Right forelimb (tissue), 1 donor: ENCODE data around the gene DENND1A.
"Not testable (repeated sequence)": the region's sequence is repeated elsewhere in the genome, so short reads cannot be mapped to it uniquely, and the experiment has no call there.

Experiments
- DNase-seq: peaks from one replicate; pipeline ENCODE4 v3.0.0-alpha.2; 2018

Gene DENND1A

GRCh38 chr9:123763910-123764588 lies 165.9 kb downstream of the DENND1A start:
- DNase-seq, result no peak

DNA sequence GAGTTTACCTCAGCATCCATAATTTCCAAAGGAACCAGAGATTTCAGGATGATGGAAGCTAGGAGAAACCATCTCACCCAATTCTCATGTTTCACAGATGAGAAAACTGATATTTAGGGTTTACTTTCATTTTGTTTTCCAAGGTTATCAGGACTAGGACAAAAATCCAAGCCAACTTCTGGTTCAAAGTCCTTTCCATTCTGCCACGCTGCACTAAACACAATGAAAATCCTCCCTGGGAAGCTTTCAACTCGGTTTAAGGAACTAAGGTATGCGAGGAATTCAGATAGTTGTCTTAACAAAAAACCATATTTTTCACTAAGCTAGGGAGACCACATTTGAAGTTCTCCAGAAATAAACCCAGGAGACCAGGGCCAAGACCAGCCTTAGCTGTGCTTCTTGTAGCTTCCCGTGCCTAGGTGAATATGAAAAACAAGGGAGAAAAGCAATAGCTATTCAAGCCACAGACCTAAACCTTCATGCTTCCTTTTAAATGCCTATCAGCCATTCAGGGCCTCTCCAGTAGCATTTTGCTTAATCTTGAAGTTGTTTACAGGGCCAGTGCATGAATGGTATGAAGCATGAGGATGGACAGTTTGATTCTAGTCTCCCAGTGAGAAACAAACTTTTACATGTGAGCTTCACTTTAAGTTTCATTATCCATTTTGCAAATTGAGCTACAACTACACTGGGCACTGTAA lies 167.9 kb downstream of the DENND1A start:
- DNase-seq, result no peak

GRCh38 chr9:123757960-123758359 lies 172.0 kb downstream of the DENND1A start:
- no peak for DNase-seq

- no peak for DNase-seq
These were observed 172.4 kb downstream of the DENND1A start for GRCh38 chr9:123757547-123757946.

- DNase-seq, result no peak
These were observed 173.3 kb downstream of the DENND1A start for GRCh38 chr9:123756484-123757106.

- DNase-seq, result no peak
These were observed 176.2 kb downstream of the DENND1A start for GRCh38 chr9:123753669-123754258.

GRCh38 chr9:123753016-123753415 lies 176.9 kb downstream of the DENND1A start:
- no peak for DNase-seq

GRCh38 chr9:123749580-123750202 lies 180.2 kb downstream of the DENND1A start:
- no peak for DNase-seq

DNA sequence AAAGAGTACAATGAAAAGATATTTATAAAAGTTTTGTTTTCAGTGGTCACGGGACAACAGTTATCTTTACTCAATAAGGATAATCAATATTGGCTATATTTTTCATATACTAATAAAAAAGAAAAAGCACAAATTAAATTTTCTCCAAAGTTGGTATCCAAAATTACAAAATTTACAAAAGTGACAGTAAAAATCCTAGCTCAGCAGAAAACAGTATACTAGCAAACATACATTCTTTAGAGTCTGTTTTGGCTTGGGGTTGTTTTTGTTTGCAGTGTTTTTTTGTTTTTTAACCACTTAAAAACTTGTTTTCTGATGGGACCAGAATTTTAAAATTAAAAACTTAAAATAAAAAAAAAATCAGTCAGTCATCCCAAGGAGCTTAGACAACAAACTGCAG lies 183.2 kb downstream of the DENND1A start:
- no peak for DNase-seq

DNA sequence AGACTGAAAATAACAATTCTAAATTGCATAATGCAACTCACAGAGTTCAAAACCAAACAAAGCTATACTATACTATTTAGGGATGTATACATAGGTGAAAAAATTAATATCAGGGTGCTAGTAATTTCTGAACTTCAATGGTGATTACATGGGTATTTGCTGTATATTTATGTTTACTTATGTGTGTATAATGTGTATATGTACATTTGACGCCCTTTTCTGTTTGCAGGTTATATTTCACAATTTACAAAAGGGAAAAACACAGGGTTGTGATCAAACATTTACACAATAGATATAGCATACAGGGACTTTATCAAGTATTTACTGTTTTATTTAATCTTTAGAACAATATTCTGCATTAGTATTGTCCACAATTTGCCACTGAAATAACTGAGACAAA lies 184.0 kb downstream of the DENND1A start:
- DNase-seq, result no peak

GRCh38 chr9:123745451-123745850 lies 184.5 kb downstream of the DENND1A start:
- no peak for DNase-seq

DNA sequence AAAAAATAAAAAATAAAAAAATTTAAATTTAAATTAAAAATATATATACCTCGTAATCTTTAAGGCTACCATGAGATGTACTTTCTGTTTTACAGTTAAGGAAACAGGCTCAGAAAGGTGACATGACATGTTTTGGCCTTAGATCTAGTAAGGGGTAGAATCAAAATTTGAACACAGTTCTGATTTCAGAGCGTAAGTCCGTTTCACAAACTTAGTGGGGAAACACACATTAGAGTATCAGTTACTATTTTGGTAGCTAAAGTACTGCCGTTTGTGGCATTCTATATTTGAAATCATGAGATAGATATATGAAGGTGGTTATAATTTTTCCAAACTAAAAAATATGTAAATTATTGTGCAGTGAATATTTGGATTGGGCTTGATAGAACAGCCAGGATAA lies 186.2 kb downstream of the DENND1A start:
- DNase-seq, result no peak

DNA sequence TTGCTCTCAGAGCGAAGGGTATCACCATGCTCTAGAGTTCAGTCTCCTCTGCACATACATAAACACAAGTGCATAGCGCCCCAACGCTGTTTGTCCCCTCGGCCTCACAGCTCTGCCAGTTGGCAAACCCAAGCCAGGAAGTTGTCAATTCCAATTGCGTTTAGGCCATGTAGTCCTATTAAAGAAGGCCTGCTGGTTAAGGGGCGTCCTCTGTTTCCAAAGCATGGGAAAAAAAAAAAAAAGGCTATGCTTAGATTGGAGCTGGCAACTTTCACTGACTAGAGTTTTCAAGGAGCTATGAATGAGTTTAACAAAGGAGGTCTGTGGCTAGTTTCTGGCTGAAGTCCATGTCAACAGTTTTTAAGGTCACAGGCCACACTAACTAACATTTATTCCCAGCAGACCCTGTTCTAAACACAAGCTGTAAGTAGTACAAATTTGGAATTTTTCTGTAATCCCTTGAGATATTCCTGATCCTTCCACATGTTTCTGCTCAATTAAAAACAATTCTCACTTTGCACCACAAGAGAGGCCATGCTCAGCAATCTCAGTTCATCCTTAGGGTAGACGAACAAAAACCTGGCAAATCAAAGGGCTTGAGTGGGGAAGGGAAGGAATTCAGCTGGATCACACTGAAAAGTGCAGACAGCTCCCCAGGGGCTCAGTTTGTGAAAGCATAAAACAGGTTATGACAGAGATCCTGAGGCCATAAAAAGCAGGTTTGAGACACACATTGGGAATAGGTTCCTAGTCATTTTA lies 187.7 kb downstream of the DENND1A start:
- no peak for DNase-seq

- no peak for DNase-seq
These were observed 188.7 kb downstream of the DENND1A start for GRCh38 chr9:123741214-123741613.

DNA sequence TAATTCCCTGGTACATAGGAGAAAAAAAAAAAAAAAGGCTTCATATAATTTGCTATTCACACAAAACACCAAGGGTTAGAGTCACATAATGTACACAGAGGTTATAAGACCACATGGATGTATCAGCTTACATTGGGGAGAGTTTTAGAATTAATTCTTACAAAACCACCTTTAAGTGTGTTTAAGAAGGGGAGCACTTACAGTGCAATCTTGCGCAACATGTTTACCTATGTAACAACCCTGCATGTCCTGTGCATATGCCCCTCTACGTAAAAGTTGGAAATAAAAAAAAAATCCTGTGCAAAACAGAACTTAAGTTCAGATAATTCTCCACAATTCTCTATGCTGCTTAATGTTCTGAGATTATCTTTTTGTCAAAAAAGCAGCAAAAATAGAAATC lies 190.0 kb downstream of the DENND1A start:
- DNase-seq, result no peak

DNA sequence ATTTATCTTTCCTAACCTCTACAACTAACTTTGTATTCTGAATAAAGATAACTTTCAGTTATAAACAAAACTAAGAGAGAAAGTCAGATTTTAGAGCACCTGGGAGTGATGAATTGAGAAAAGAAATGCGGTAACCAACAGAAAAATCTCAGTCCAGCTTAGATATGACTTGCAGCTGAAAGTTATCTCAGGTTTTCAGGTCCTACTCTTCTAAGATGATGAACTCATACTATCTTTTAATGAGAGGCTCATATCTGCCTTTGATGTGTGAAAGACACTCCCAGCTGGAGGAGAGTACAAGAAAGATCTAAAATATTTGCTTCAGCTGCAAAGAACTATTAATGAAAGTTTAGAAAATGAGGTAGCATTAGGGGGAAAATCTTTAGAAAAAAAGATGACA lies 190.5 kb downstream of the DENND1A start:
- no peak for DNase-seq

GRCh38 chr9:123738648-123739047 lies 191.3 kb downstream of the DENND1A start:
- no peak for DNase-seq

DNA sequence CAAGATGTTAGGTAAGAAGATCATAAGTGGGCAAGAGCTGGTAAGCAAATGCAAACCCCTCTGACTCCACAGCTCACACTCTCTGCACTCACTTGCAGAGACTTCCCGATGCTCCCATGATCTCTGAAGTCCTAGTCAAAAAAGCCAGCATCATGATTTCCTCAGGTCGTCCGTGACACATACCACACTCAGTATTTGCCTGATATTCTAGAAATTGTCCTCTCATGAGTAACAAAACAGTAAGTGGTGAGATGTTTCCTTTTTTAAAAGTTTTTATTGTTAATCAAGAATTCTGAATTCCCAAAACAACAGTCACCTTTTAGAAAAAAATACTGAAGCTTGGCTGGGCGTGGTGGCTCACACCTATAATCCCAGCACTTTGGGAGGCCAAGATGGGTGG lies 194.6 kb downstream of the DENND1A start:
- DNase-seq, result no peak

- not testable (repeated sequence) for DNase-seq
These were observed 201.4 kb downstream of the DENND1A start for GRCh38 chr9:123728571-123728970.

- DNase-seq, result no peak
These were observed 202.6 kb downstream of the DENND1A start for GRCh38 chr9:123727332-123727731.

- DNase-seq, result peak; percentile 64
These were observed 204.5 kb downstream of the DENND1A start for GRCh38 chr9:123725389-123725788.

- no peak for DNase-seq
These were observed 205.6 kb downstream of the DENND1A start for GRCh38 chr9:123724211-123724796.
